NT2/D1 (cell line): ENCODE data around the gene ROBO2.

Experiments used
- DNase-seq: peaks from one replicate; pipeline ENCODE4 v3.0.0-alpha.2; 2011; ENCODE audit warnings: low read depth, low spot score
- H3K27me3 ChIP-seq: 2 replicates; pipeline ENCODE4 v1.6.0; 2011; ENCODE audit warnings: mild to moderate bottlenecking; ENCODE audit not compliant: insufficient read length, insufficient read depth
- H3K36me3 ChIP-seq: 2 replicates; pipeline ENCODE4 v1.6.1; 2011; ENCODE audit warnings: mild to moderate bottlenecking, low read length, mixed read lengths; ENCODE audit not compliant: insufficient read depth, insufficient read length
- H3K4me1 ChIP-seq: 2 replicates; pipeline ENCODE4 v1.5.1; 2011; ENCODE audit not compliant: insufficient read depth, insufficient read length
- H3K4me3 ChIP-seq: 2 replicates; pipeline ENCODE4 v1.5.1; 2011; ENCODE audit warnings: low read depth; ENCODE audit not compliant: insufficient read length
- H3K9ac ChIP-seq: 2 replicates; pipeline ENCODE4 v1.6.0; 2011; ENCODE audit warnings: low read depth; ENCODE audit not compliant: insufficient read length
- H3K9me3 ChIP-seq: 2 replicates; pipeline ENCODE4 v1.5.1; 2011; ENCODE audit warnings: mild to moderate bottlenecking, low read length; ENCODE audit not compliant: insufficient read depth
- SUZ12 ChIP-seq: IDR thresholded peaks from 2 replicates; pipeline ENCODE4 v1.6.1; 2011; ENCODE audit not compliant: insufficient read length, insufficient read depth; ENCODE audit errors: extremely low read depth
- YY1 ChIP-seq: IDR thresholded peaks from 2 replicates; pipeline ENCODE4 v1.6.1; 2011; ENCODE audit not compliant: insufficient read length, insufficient read depth
- ZNF274 ChIP-seq: IDR thresholded peaks from 2 replicates; pipeline ENCODE4 v1.6.1; 2011; ENCODE audit warnings: mild to moderate bottlenecking, low read depth, low read length

Gene ROBO2

DNA sequence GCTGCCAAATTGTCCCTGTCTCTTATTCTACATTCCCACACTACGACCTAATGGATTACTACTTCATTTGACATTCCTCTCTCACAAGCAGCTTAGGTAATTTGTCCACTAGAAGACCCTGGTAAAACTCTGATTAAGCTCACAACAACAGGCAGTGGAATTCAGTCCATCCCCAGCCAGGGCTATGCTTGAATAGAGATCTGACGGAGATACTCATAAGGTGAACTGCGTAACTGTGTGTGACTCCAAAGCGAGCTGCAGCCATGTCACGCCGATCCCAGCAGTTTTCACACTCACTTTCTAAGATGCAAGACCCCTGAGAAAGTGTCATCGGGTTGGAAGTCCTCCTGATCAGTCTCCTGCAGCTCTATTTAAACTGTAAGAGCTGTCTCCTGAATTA is 25.7 kb upstream of the ROBO2 start:
- Histone ChIP-seq H3K4me3 (no peak overlapping the region), H3K9ac (no peak overlapping the region), H3K36me3 (no peaks in the 10 kb centered on the region), H3K27me3 (no peaks in the 10 kb centered on the region), H3K9me3 (no peaks in the 10 kb centered on the region), H3K4me1 (no peaks in the 10 kb centered on the region)
- no peak for DNase-seq
- TF ChIP-seq YY1 = no peak

DNA sequence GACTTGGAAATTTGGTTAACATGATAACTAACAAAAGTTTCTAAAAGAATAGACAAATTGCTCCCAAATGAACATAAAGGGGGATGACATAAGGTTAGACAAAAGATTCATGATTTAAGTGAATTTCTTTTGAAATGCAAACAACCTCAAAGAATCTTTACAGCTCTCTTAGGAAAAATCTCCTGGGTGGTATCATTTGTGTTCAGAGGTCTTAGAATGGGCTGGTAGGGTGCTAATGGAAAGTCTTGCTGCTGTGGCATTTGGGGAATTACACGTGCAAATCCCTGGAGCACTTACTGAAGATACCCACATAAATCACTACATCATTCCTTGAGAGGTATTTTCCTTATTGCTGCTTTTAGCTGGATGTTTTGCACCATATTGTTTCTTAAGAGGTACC is 14.4 kb upstream of the ROBO2 start:
- Histone ChIP-seq H3K27me3 (no peaks in the 10 kb centered on the region), H3K36me3 (no peaks in the 10 kb centered on the region), H3K4me1 (no peaks in the 10 kb centered on the region), H3K9ac (no peak overlapping the region), H3K9me3 (no peaks in the 10 kb centered on the region), H3K4me3 (no peak overlapping the region)
- no peak for DNase-seq
- TF ChIP-seq YY1 (no peak), SUZ12 (no peak), ZNF274 (no peak)

DNA sequence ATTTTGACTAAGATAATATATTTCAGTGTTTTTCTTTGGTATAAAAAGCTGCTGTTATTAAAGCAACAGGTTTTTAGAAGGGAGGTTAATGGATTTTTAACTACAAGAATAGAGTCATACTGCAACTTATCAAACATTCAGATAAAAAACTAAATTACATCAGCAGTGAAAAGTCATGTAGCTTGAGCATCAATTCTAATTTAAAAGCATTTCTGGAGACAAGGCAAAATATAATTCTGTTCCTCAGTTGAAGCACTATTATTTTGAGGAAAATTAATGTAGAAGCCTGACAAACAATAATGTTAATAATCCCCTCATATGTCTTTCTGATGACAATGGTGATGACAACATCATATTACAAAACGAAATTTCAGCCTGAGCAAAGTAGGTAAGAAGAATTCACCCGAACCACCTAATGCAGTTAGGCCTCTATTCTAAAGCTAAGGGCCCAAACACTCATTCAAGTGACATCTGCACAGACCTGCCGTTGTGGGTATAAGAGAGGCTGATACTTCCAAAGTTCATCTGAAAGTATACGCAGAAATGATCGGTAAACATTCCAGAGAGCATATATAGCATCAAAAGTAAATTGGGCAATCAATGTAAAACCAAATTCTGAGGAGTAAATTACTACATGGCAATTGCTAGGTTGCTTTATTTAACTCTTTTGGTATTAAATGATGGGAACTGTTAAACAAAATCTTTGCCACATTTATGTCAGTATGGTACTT is 12.8 kb upstream of the ROBO2 start:
- no peak for DNase-seq
- Histone ChIP-seq H3K9ac (no peak overlapping the region), H3K4me3 (no peak overlapping the region), H3K27me3 (no peaks in the 10 kb centered on the region), H3K36me3 (no peaks in the 10 kb centered on the region), H3K9me3 (no peaks in the 10 kb centered on the region), H3K4me1 (no peaks in the 10 kb centered on the region)
- TF ChIP-seq SUZ12 (no peak), ZNF274 (no peak), YY1 (no peak)

DNA sequence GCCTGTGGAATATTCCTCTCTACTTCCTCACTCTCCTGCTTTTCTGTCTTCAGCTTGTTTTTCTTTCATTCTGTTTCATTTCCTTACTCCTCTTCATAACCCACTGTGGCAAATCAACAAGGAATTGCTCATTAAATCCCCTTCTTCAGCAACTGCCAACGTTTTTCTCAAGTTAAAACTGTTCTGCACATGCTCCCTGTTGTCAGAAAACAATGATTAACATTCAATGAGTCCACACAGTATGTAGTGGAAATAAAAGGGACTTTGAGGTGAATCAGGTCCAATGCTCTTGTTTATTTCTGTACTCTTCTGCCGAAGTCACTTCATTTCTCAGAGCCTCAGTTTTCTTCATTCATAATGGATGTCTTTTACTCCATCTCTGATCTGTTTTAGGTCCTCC is 11.9 kb upstream of the ROBO2 start:
- no peaks in the 10 kb centered on the region for H3K9me3 ChIP-seq
- DNase-seq = no peak
- no peaks in the 10 kb centered on the region for H3K27me3 ChIP-seq
- no peak overlapping the region for H3K9ac ChIP-seq
- no peaks in the 10 kb centered on the region for H3K4me1 ChIP-seq
- H3K36me3 ChIP-seq = no peaks in the 10 kb centered on the region
- no peak for TF ChIP-seq ZNF274
- TF ChIP-seq YY1 = no peak
- TF ChIP-seq SUZ12 = no peak
- H3K4me3 ChIP-seq = no peak overlapping the region

DNA sequence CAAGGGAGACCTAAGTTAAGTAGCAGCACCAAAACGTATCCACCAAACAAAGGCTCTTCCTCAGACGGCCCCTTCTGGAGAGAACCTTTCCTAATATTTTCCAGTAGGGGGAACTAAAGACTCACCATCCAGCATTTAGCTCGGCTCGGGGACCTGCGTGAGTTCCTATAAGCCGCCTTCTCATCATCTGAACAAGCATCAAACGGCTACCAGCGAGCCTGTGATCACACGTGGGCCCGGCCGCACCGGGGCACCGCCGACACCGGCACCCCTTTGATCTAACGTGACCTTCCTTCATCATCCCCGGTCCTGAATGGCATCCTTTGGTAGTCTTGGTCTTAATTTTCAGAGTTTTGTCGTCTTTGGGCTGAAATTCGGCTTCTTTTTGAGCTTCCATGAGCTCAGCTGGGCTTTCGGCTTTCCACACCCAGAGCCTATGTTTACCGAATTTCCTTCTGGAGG is 1.4 kb upstream of the ROBO2 start:
- DNase-seq = peak; percentile 76
- peak overlapping the region; percentile 71 for H3K9ac ChIP-seq
- peaks cover 29% of the 10 kb centered on the region for H3K27me3 ChIP-seq
- no peaks in the 10 kb centered on the region for H3K36me3 ChIP-seq
- peak overlapping the region; percentile 62 for H3K4me3 ChIP-seq
- no peaks in the 10 kb centered on the region for H3K4me1 ChIP-seq
- TF ChIP-seq ZNF274 (no peak), SUZ12 (no peak), YY1 (no peak)
- no peaks in the 10 kb centered on the region for H3K9me3 ChIP-seq

DNA sequence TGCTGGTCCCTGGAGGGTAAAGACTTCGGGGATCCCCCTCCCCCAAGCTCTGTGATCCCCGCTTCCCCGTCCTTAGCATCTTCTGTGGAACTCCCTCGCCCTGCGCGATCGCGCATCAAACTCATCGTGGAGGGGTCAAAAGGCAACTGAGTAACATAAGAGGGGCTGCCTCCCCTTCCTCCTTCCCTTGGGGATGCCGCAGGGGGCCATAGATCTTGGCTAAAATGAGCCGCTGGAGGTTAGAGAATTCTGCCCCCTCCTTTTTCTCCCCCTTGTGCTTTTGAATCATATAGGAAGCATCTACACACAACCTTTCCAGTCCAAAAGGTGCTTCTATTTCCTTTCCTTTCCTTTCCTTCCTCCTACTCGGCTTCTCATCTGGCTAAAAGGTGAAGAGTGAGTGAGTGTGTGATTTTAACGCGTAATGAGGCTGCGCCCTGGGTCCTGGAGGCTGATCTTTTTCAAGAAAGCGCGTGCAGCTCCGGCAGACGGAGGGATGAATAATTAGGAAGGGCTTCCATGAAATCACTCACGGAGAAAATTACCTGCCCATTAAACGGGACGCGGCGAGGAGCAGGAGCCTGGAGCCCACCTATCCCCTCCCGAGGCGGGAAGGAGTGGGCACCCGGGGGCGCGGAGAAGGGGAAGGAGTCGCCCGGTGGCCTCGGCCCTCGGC is 831 bp upstream of the ROBO2 start:
- TF ChIP-seq SUZ12 = no peak
- no peak for TF ChIP-seq YY1
- no peak for TF ChIP-seq ZNF274
- H3K9ac ChIP-seq = peak overlapping the region; percentile 71
- peak overlapping the region; percentile 62 for H3K4me3 ChIP-seq
- H3K27me3 ChIP-seq = peaks cover 29% of the 10 kb centered on the region
- DNase-seq = no peak
- H3K4me1 ChIP-seq = no peaks in the 10 kb centered on the region
- no peaks in the 10 kb centered on the region for H3K36me3 ChIP-seq
- no peaks in the 10 kb centered on the region for H3K9me3 ChIP-seq

DNA sequence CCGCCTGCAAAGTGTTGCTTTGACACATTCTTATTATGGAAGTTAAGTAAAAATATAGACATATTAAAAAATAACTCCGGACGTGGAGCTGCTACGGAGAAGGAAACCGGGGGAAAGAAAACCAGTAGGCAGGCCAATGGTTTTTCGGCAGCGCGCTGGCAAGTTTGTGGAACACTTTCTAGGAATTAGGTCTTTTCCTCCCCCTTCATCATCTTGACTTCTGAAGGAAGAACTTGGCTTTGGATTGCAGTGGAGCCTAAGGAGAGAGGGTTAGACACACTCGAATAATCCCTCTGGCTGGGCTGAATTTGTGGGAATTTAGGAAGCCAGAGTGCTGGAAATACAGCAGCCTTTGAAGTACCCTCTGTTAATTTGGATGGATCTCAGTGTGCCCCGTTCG is 317 bp downstream of the ROBO2 start:
- Histone ChIP-seq H3K36me3 (no peaks in the 10 kb centered on the region), H3K27me3 (peaks cover 29% of the 10 kb centered on the region), H3K9ac (peak overlapping the region; percentile 71), H3K4me3 (peak overlapping the region; percentile 62), H3K4me1 (no peaks in the 10 kb centered on the region), H3K9me3 (no peaks in the 10 kb centered on the region)
- TF ChIP-seq SUZ12 = no peak
- no peak for DNase-seq
